Body of pancreas (tissue), 4 donors: ENCODE measurements around the gene AMZ2. TPM values are rescaled to one million over a fixed set of nuclear protein-coding genes. Genes with fewer than 3 reads are reported as not detected.
"Not testable (repeated sequence)": the region's sequence is repeated elsewhere in the genome, so short reads cannot be mapped to it uniquely, and the experiment has no call there.

Experiments used
- ATAC-seq: fragments of 150-250 bp; one replicate; pipeline ENCODE4 v1.9.1; 2016
- DNase-seq, 4 donors: peaks; one replicate each; pipeline ENCODE4 v3.0.0-alpha.2; 2019
- H3K27ac ChIP-seq, 4 donors: fragments of 200-600 bp; sonication (generic); 1 replicate in 3 of 4; 2 replicates in 1 of 4; pipeline versions ENCODE4 v1.5.1 to v1.6.1; 2016 to 2019; ENCODE audit warnings: mild to moderate bottlenecking in 1 of 4, mixed read lengths in 1 of 4, moderate library complexity in 1 of 4
- H3K27me3 ChIP-seq, 2 donors: fragments of 200-600 bp; sonication (generic); one replicate each; pipeline ENCODE4 v1.6.0; 2016; ENCODE audit warnings: mild to moderate bottlenecking in 1 of 2
- H3K36me3 ChIP-seq, 2 donors: fragments of 200-600 bp; sonication (generic); replicated peaks in 1 of 2; 2 replicates each; pipeline ENCODE4 v1.5.1; 2016; ENCODE audit warnings: low read depth in 2 of 2; ENCODE audit not compliant: insufficient read depth in 1 of 2
- H3K4me1 ChIP-seq: fragments of 200-600 bp; sonication (generic); one replicate; pipeline ENCODE4 v1.6.0; 2016
- H3K4me3 ChIP-seq, 2 donors: fragments of 200-600 bp; sonication (generic); 1 replicate in 1 of 2; 2 replicates in 1 of 2; pipeline ENCODE4 v1.5.1; 2016 to 2019
- H3K9me3 ChIP-seq, 3 donors: fragments of 200-600 bp; sonication (generic); 1 replicate in 2 of 3; 2 replicates in 1 of 3; pipeline ENCODE4 v1.5.1; 2016
- CTCF ChIP-seq, 7 experiments: fragments of 450-650 bp in 4 of 7; fragments of 200-600 bp in 3 of 7; sonication (generic) in 3 of 7; IDR thresholded peaks; one replicate each; pipeline ENCODE4 v1.5.1; 2016 to 2019; ENCODE audit warnings: antibody characterized with exemption in 7 of 7
- POLR2A ChIP-seq, 3 donors: fragments of 450-650 bp; IDR thresholded peaks; one replicate each; pipeline ENCODE4 v1.6.1; 2016; ENCODE audit warnings: antibody characterized with exemption in 3 of 3, mild to moderate bottlenecking in 2 of 3
- WGBS, 2 donors: methylation state at CpG; one replicate each; pipeline ENCODE4 v1.1.5; 2017; 5-methylcytosine and 5-hydroxymethylcytosine counted together
- intact Hi-C: fragments of 100-400 bp; cut with DNase I; formaldehyde crosslinking; loops from one replicate; pipeline ENCODE4 v1.15.1; 2023
- total RNA-seq, 2 donors: library from RNA; depleted of rRNA; stranded (reverse); fragments of >200 nt; gene quantifications; one replicate each; pipeline ENCODE4 v1.1.0, GENCODE V29; 2016

The AMZ2 gene
- total RNA-seq, 2 donors from 2014 or later, result 23.3 to 28.3 TPM

- H3K4me1 ChIP-seq, H3K27me3 ChIP-seq, H3K9me3 ChIP-seq, H3K4me3 ChIP-seq, H3K36me3 ChIP-seq, ATAC-seq, intact Hi-C loops: not testable (repeated sequence)
- peak in 2 of 3 donors; percentile 4 to 52 for TF ChIP-seq POLR2A (IDR thresholded peaks at IDR 0.05)
- DNase-seq, result peak in 2 of 4 donors; percentile 19 to 69
- 59 to 66% methylated on average over 16 of the region's 16 CpGs for WGBS, 2 donors
- H3K27ac ChIP-seq, result peak overlapping the region in 2 of 4 donors; percentile 37 to 76
Observed at GRCh38 chr17:68237369-68238163, 10.3 kb upstream of the AMZ2 start.

- TF ChIP-seq POLR2A (IDR thresholded peaks at IDR 0.05), result no peak
- H3K27ac ChIP-seq, result peak overlapping the region in 1 of 4 donors; percentile 76
- DNase-seq, result no peak
- no peaks in the 10 kb centered on the region for H3K4me1 ChIP-seq
- ATAC-seq, result no peak
- no peaks in the 10 kb centered on the region for H3K27me3 ChIP-seq
- 45 to 61% methylated on average over 3 of the region's 3 CpGs for WGBS, 2 donors
- no peak overlapping the region for H3K4me3 ChIP-seq
- H3K9me3 ChIP-seq, result no peaks in the 10 kb centered on the region
- H3K36me3 ChIP-seq, result no peaks in the 10 kb centered on the region
- intact Hi-C loops, result no loop called here
Observed at GRCh38 chr17:68238164-68238870, 9.5 kb upstream of the AMZ2 start.

GRCh38 chr17:68238871-68239253 lies 9.0 kb upstream of the AMZ2 start:
- intact Hi-C loops, result no loop called here
- WGBS, 2 donors, result 65 to 72% methylated on average over 3 of the region's 3 CpGs

GRCh38 chr17:68239632-68240366 lies 8.0 kb upstream of the AMZ2 start:
- H3K27ac ChIP-seq, result no peak overlapping the region
- TF ChIP-seq POLR2A (IDR thresholded peaks at IDR 0.05), result no peak
- no peak for TF ChIP-seq CTCF (IDR thresholded peaks at IDR 0.05)
- 64 to 65% methylated on average over 4 of the region's 4 CpGs for WGBS, 2 donors
- H3K4me1 ChIP-seq, result no peaks in the 10 kb centered on the region
- no peaks in the 10 kb centered on the region for H3K36me3 ChIP-seq
- intact Hi-C loops, result no loop called here
- no peak for DNase-seq
- no peak for ATAC-seq
- no peaks in the 10 kb centered on the region for H3K27me3 ChIP-seq
- no peaks in the 10 kb centered on the region for H3K9me3 ChIP-seq
- no peak overlapping the region for H3K4me3 ChIP-seq

More at GRCh38 chr17:68238871-68239253, 9.0 kb upstream of the AMZ2 start:
- Histone ChIP-seq H3K4me3 (no peak overlapping the region), H3K9me3 (no peaks in the 10 kb centered on the region), H3K27me3 (no peaks in the 10 kb centered on the region), H3K36me3 (no peaks in the 10 kb centered on the region), H3K4me1 (no peaks in the 10 kb centered on the region), H3K27ac (no peak overlapping the region)
- TF ChIP-seq CTCF (IDR thresholded peaks at IDR 0.05) (no peak), POLR2A (IDR thresholded peaks at IDR 0.05) (no peak)
- DNase-seq, result no peak
- no peak for ATAC-seq

- TF ChIP-seq CTCF (IDR thresholded peaks at IDR 0.05) (no peak), POLR2A (IDR thresholded peaks at IDR 0.05) (no peak)
- DNase-seq (peak in 1 of 4 donors; percentile 26), ATAC-seq (no peak)
- H3K27ac ChIP-seq, result no peak overlapping the region
- no peaks in the 10 kb centered on the region for H3K36me3 ChIP-seq
- 89% methylated on average over 23 to 24 of the region's 24 CpGs for WGBS, 2 donors
- H3K9me3 ChIP-seq, result no peaks in the 10 kb centered on the region
- no peak overlapping the region for H3K4me3 ChIP-seq
- intact Hi-C loops, result no loop called here
- peaks cover 7% of the 10 kb centered on the region for H3K4me1 ChIP-seq
- no peaks in the 10 kb centered on the region for H3K27me3 ChIP-seq
Observed at GRCh38 chr17:68246271-68247028, 1.4 kb upstream of the AMZ2 start.
